Panc1 (cell line): ENCODE data around the gene CDC25B. TPM values are rescaled to one million over a fixed set of nuclear protein-coding genes. Genes with fewer than 3 reads are reported as not detected.

Experiments used
- ATAC-seq: fragments of 200-7000 bp; cut with Tn5 transposase; 2 replicates; pipeline ENCODE4 v1.9.1; 2020; ENCODE audit warnings: mild to moderate bottlenecking, moderate library complexity
- BruUV-seq: library from RNA; stranded (reverse); fragments of 400-500 nt; replicated peaks from 2 replicates; lab custom pipeline; 2021; lab: Mats Ljungman, UMichigan
- CTCF ChIA-PET: fragments of 300-600 bp; sonication (Branson Sonifier 250); formaldehyde crosslinking; loops from one replicate; lab custom pipeline; 2022; ENCODE audit warnings: antibody characterized with exemption; lab: Charles Lee
- POLR2A ChIA-PET: fragments of 300-600 bp; sonication (Branson Sonifier 250); formaldehyde crosslinking; loops from one replicate; lab custom pipeline; 2022; ENCODE audit warnings: antibody characterized with exemption; lab: Charles Lee
- DNase-seq: peaks from one replicate; pipeline ENCODE4 v3.0.0-alpha.2; 2010; ENCODE audit warnings: low read depth, low spot score
- H3K27ac ChIP-seq: 2 replicates; pipeline ENCODE4 v1.5.1; 2011; ENCODE audit warnings: mild to moderate bottlenecking, low read length, inconsistent platforms
- H3K27me3 ChIP-seq: fragments of 200-500 bp; sonication (Bioruptor generic); 2 replicates; pipeline ENCODE4 v1.6.0; 2014; ENCODE audit warnings: low read length, inconsistent platforms; ENCODE audit not compliant: control insufficient read depth, insufficient read depth
- H3K36me3 ChIP-seq: fragments of 200-500 bp; sonication (Bioruptor generic); 2 replicates; pipeline ENCODE4 v1.5.1; 2014; ENCODE audit warnings: inconsistent platforms, mild to moderate bottlenecking, low read length, moderate library complexity; ENCODE audit not compliant: control insufficient read depth, insufficient read depth
- H3K4me1 ChIP-seq: 2 replicates; pipeline ENCODE4 v1.5.1; 2011; ENCODE audit warnings: inconsistent platforms, mild to moderate bottlenecking, low read length, moderate library complexity; ENCODE audit not compliant: control insufficient read depth, insufficient read depth
- H3K4me3 ChIP-seq, 2 experiments: 2 replicates each; pipeline ENCODE4 v1.5.1; 2011 to 2012; ENCODE audit warnings: low read depth in 2 of 2, low read length in 2 of 2, mild to moderate bottlenecking in 2 of 2, inconsistent platforms in 1 of 2, moderate library complexity in 1 of 2
- H3K9me3 ChIP-seq: fragments of 200-500 bp; sonication (Bioruptor generic); 2 replicates; pipeline ENCODE4 v1.5.1; 2014; ENCODE audit warnings: low read depth, mild to moderate bottlenecking, inconsistent platforms, low read length, moderate library complexity; ENCODE audit not compliant: control insufficient read depth, insufficient read depth
- POLR2AphosphoS5 ChIP-seq: IDR thresholded peaks from 2 replicates; pipeline ENCODE4 v1.6.1; 2012; ENCODE audit warnings: mild to moderate bottlenecking, low read depth, low read length, moderate library complexity
- SIN3A ChIP-seq: IDR thresholded peaks from 2 replicates; pipeline ENCODE4 v1.6.1; 2012; ENCODE audit warnings: low read depth, mild to moderate bottlenecking, low read length, moderate library complexity, borderline replicate concordance; ENCODE audit not compliant: insufficient read depth
- TCF7L2 ChIP-seq: IDR thresholded peaks from 2 replicates; pipeline ENCODE4 v1.6.1; 2011; ENCODE audit warnings: mild to moderate bottlenecking, low read depth, low read length, inconsistent platforms
- in situ Hi-C: cut with HindIII; loops from 2 replicates; pipeline ENCODE4 v1.10.0; 2016; ENCODE audit warnings: low sequenced_read_pairs, low pct_unique_long_range_greater_than_20kb
- intact Hi-C: fragments of 100-400 bp; cut with micrococcal nuclease; formaldehyde crosslinking; loops from one replicate; pipeline ENCODE4 v1.10.0; 2022; ENCODE audit not compliant: unreplicated experiment
- total RNA-seq: library from RNA; stranded (reverse); gene quantifications from one replicate; pipeline ENCODE4 v1.2.1, GENCODE V29; 2021; ENCODE audit not compliant: unreplicated experiment
- TF ChIP-seq, protein P1 (sequence below), 2 experiments: IDR thresholded peaks; 2 replicates each; pipeline ENCODE4 v1.6.1; 2011 to 2012; ENCODE audit warnings: low read depth in 2 of 2, control low read depth in 1 of 2, low read length in 1 of 2, mild to moderate bottlenecking in 1 of 2, moderate library complexity in 1 of 2; ENCODE audit not compliant: insufficient read depth in 1 of 2
- TF ChIP-seq, protein P2 (sequence below): fragments of 450-650 bp; IDR thresholded peaks from 2 replicates; pipeline ENCODE4 v1.5.1; 2017; ENCODE audit warnings: mild to moderate bottlenecking

CDC25B gene
- total RNA-seq, 1 experiment from 2014 or later, result 170 TPM

DNA sequence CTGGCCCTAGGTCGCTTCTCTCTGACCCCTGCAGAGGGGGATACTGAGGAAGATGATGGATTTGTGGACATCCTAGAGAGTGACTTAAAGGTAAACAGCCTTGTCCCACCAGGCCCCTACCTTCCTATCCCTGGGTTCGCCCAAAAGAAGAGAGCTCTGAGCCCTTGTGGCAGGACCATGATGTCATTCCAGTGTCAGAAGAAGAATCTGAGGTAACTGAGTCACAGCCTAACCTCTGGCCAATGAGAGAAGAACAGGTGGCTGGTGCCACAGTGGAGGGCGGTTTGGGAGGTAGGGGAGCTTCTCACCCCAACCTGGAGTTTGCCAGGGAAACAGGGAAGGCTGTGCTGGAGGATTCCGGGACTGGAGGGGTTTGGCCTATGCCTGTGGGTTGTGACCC is 5.2 kb downstream of the CDC25B start:
- ATAC-seq, result no peak
- TF ChIP-seq, protein P1, sequence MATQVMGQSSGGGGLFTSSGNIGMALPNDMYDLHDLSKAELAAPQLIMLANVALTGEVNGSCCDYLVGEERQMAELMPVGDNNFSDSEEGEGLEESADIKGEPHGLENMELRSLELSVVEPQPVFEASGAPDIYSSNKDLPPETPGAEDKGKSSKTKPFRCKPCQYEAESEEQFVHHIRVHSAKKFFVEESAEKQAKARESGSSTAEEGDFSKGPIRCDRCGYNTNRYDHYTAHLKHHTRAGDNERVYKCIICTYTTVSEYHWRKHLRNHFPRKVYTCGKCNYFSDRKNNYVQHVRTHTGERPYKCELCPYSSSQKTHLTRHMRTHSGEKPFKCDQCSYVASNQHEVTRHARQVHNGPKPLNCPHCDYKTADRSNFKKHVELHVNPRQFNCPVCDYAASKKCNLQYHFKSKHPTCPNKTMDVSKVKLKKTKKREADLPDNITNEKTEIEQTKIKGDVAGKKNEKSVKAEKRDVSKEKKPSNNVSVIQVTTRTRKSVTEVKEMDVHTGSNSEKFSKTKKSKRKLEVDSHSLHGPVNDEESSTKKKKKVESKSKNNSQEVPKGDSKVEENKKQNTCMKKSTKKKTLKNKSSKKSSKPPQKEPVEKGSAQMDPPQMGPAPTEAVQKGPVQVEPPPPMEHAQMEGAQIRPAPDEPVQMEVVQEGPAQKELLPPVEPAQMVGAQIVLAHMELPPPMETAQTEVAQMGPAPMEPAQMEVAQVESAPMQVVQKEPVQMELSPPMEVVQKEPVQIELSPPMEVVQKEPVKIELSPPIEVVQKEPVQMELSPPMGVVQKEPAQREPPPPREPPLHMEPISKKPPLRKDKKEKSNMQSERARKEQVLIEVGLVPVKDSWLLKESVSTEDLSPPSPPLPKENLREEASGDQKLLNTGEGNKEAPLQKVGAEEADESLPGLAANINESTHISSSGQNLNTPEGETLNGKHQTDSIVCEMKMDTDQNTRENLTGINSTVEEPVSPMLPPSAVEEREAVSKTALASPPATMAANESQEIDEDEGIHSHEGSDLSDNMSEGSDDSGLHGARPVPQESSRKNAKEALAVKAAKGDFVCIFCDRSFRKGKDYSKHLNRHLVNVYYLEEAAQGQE (IDR thresholded peaks at IDR 0.05; ENCODE audit: insufficient read depth in 1 of 2, low read depth in 2 of 2, low read length in 1 of 2), result no peak
- no peak for TF ChIP-seq POLR2AphosphoS5
- POLR2A ChIA-PET, result interaction anchor here (0.9 kb wide), 1 partner anchor 19 kb away, joined by 3 read pairs; the partner anchor contains the start of gene AP5S1
- Histone ChIP-seq H3K9me3 (no peaks in the 10 kb centered on the region), H3K4me3 (no peak overlapping the region), H3K27ac (no peak overlapping the region; the same call in 1 of the 2 replicates), H3K27me3 (no peaks in the 10 kb centered on the region), H3K4me1 (peaks cover 28% of the 10 kb centered on the region), H3K36me3 (peaks cover 10% of the 10 kb centered on the region)
- no peak for DNase-seq
- CTCF ChIA-PET, result no interaction called here
- BruUV-seq, result no TSS peak
- intact Hi-C loops (no loop called here), in situ Hi-C loops (no loop called here)

DNA sequence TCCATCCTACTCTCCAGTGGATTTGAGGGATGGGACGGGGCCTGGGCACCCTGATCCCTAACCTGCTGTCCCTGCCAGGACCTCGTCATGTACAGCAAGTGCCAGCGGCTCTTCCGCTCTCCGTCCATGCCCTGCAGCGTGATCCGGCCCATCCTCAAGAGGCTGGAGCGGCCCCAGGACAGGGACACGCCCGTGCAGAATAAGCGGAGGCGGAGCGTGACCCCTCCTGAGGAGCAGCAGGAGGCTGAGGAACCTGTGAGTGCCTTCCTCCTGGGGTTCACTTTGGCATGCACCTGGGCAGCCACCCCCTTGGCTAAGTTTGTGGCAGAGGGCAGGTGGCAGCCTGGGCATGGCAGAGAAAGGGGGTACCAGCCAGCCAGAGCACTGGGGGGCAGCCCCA is 5.7 kb downstream of the CDC25B start:
- intact Hi-C loops, result no loop called here
- POLR2A ChIA-PET, result no interaction called here
- Histone ChIP-seq H3K4me1 (peaks cover 33% of the 10 kb centered on the region), H3K9me3 (no peaks in the 10 kb centered on the region), H3K36me3 (peaks cover 6% of the 10 kb centered on the region), H3K4me3 (no peak overlapping the region), H3K27ac (no peak overlapping the region), H3K27me3 (no peaks in the 10 kb centered on the region)
- BruUV-seq, result no TSS peak
- TF ChIP-seq POLR2AphosphoS5 (no peak), TCF7L2 (no peak), SIN3A (no peak)
- TF ChIP-seq, protein P1 (IDR thresholded peaks at IDR 0.05; ENCODE audit: insufficient read depth in 1 of 2, low read depth in 2 of 2, low read length in 1 of 2), result no peak
- TF ChIP-seq, protein P2, sequence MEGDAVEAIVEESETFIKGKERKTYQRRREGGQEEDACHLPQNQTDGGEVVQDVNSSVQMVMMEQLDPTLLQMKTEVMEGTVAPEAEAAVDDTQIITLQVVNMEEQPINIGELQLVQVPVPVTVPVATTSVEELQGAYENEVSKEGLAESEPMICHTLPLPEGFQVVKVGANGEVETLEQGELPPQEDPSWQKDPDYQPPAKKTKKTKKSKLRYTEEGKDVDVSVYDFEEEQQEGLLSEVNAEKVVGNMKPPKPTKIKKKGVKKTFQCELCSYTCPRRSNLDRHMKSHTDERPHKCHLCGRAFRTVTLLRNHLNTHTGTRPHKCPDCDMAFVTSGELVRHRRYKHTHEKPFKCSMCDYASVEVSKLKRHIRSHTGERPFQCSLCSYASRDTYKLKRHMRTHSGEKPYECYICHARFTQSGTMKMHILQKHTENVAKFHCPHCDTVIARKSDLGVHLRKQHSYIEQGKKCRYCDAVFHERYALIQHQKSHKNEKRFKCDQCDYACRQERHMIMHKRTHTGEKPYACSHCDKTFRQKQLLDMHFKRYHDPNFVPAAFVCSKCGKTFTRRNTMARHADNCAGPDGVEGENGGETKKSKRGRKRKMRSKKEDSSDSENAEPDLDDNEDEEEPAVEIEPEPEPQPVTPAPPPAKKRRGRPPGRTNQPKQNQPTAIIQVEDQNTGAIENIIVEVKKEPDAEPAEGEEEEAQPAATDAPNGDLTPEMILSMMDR, result no peak
- DNase-seq (no peak), ATAC-seq (no peak)
- in situ Hi-C loops, result no loop called here
- CTCF ChIA-PET, result no interaction called here
